NB4 (cell line): ENCODE data around the gene RAMP3.

Source experiments
- DNase-seq: peaks from one replicate; pipeline ENCODE4 v3.0.0; 2010; ENCODE audit warnings: low read depth
- H3K4me3 ChIP-seq: one replicate; pipeline ENCODE4 v1.5.1; 2011; ENCODE audit warnings: mild to moderate bottlenecking, low read depth, low read length, moderate library complexity
- CTCF ChIP-seq: IDR thresholded peaks from one replicate; pipeline ENCODE4 v1.5.1; 2012; ENCODE audit warnings: low read depth, low read length
- MAX ChIP-seq: IDR thresholded peaks from 2 replicates; pipeline ENCODE4 v1.6.1; 2011; ENCODE audit warnings: low read depth, low read length
- MYC ChIP-seq: IDR thresholded peaks from 2 replicates; pipeline ENCODE4 v1.6.1; 2011; ENCODE audit warnings: low read depth, low read length
- POLR2A ChIP-seq: IDR thresholded peaks from 2 replicates; pipeline ENCODE4 v1.6.1; 2011; ENCODE audit warnings: mild to moderate bottlenecking; ENCODE audit not compliant: insufficient read length; ENCODE audit errors: extremely low read depth

Gene RAMP3

GRCh38 chr7:45186261-45186813 lies 28.7 kb downstream of the RAMP3 start:
- H3K4me3 ChIP-seq: no peak overlapping the region
- no peak for DNase-seq
- no peak for TF ChIP-seq CTCF
- no peak for TF ChIP-seq POLR2A
- no peak for TF ChIP-seq MAX
- no peak for TF ChIP-seq MYC

DNA sequence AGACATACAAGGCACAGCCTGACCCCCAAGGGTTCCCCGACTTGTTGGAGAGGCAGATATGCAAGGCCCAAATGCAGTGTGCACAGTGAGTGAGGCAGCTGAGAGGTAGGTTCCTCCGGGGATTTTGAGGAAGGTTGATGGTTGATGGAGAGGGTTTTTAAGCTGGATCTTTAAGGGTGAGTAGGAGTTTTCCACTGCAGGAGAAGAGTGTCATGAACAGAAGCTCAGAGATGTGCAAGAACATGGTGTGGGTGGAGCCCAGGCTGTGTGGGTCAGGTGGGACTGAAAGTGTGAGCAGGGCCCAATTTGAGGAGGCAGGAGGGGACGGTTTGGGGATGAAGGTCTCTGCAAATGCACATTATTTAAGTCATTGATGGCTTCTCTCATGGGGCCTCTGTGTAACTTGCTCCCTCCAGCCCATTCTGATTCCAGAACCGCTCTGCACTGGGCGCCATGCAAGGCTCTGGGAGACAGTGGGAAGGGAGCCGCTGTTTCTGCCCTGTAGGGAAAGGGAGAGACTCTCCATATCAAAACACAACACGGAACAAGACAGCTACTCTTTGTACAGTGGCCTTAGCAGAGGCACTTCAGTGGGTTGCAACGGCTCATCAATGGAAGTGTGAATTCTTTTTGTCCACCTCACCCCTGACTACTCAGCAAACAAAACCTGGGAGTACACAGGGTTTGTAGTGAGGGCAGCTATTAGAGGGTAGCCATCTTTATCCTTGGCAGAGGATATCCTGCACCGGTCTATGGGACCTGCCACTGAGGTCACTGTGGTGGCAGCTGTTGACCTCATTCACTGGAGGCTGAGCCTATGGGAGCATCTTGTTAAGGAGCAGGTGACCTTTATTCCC lies 29.7 kb downstream of the RAMP3 start:
- no peak overlapping the region for H3K4me3 ChIP-seq
- TF ChIP-seq MAX (no peak), MYC (no peak), CTCF (no peak), POLR2A (no peak)
- no peak for DNase-seq

DNA sequence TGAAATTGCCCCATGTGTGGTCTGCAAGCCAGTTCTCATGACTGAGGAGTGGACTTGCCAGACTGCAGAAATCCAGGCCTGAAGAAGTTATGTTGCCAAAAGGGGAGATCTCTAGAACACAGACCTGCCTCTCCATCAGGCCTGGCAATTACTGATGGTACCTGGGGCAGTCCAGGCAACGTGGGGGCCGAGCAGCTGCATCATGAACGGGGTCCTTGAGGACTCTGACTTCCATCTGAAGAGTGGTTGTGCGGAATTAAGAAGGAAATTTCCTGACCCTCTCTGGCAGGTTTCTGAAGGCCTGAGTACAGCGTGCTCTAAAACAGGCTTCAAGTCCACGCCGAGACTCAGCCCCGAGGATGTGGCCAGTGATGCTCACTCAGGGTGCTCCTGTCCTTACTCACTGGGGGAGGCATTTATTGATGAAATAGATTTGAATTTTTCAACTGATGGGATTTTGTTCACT lies 30.4 kb downstream of the RAMP3 start:
- DNase-seq: no peak
- H3K4me3 ChIP-seq: no peak overlapping the region
- no peak for TF ChIP-seq MYC
- no peak for TF ChIP-seq MAX
- TF ChIP-seq POLR2A: no peak
- TF ChIP-seq CTCF: no peak

DNA sequence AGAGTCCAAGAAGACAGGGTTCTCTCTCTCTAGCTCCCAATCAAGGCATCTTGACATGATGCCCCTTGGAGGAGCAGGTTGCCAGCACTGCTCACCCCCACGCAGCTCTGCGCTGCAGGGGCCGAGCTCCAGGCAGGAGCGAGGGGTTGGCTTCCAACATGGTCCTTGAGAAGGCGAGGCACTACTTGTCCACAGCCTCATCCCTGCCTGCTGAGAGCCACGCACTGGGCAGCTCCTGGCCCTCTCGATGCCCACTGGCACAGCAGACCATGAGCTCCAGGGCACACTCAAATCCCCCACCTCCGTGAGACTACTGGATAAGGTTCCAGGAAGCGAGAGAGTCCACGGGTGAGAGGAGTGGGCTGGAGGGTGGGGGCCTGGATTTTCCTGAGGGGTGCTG lies 31.1 kb downstream of the RAMP3 start:
- H3K4me3 ChIP-seq: no peak overlapping the region
- TF ChIP-seq POLR2A: no peak
- DNase-seq: no peak

DNA sequence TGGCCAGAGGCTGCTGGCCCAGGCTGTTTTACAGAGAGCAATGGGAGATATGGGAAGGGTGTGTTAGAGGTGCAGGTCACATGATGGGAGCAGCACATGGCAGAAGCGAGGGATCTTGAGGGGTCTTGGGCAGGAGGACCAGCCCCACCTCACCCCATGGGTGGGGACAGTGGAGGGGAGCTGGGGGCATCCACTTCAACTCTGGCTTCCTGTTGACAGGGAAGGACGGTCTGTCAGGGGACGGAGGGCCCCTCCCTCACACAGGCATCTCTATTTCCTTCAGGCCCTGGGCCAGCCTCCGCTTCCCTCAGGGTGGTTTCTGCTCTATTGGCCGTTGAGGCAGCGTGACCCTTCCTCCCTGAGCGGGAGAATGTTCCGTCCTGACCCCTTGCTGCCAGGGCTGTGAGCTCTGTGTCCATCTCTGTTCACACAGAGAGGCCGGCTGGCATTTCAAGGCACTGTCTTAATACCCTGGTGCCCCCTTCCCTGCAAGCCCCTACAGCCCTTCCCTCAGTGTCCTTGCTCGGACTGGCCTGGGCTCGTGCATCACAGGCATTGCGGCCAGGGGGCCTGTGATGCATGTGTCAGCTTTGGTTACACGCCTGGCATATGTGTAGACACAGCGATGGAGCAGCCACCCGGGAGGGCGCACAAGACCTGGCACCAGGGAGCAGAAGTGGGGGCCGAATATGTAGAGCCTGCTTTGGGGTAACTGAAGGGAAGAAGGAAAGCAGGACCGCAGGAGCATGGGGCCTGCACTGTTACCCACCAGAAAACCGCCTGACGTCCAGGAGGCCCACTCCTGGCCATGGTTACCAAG lies 31.8 kb downstream of the RAMP3 start:
- no peak for DNase-seq
- TF ChIP-seq POLR2A: no peak
- no peak for TF ChIP-seq MAX
- no peak for TF ChIP-seq MYC
- no peak for TF ChIP-seq CTCF
- no peak overlapping the region for H3K4me3 ChIP-seq
